KMS-11 (cell line): ENCODE measurements around the gene SUN1.
"Not testable (repeated sequence)": the region's sequence is repeated elsewhere in the genome, so short reads cannot be mapped to it uniquely, and the experiment has no call there.

Source experiments
- H2AFZ ChIP-seq: fragments of 200-600 bp; sonication (generic); 2 replicates; pipeline ENCODE4 v1.6.1; 2016; ENCODE audit warnings: antibody characterized with exemption, mixed run types, low read depth
- H3K27ac ChIP-seq: fragments of 200-600 bp; sonication (generic); 2 replicates; pipeline ENCODE4 v1.6.1; 2016; ENCODE audit warnings: mild to moderate bottlenecking, mixed run types
- H3K27me3 ChIP-seq: fragments of 200-600 bp; sonication (generic); 2 replicates; pipeline ENCODE4 v1.6.1; 2017; ENCODE audit warnings: mild to moderate bottlenecking, low read depth, mixed run types, moderate library complexity; ENCODE audit not compliant: insufficient read depth
- H3K36me3 ChIP-seq: fragments of 200-600 bp; sonication (generic); 2 replicates; pipeline ENCODE4 v1.6.1; 2017; ENCODE audit warnings: mild to moderate bottlenecking, mixed run types; ENCODE audit not compliant: insufficient read depth
- H3K4me1 ChIP-seq: fragments of 200-600 bp; sonication (generic); 2 replicates; pipeline ENCODE4 v1.6.1; 2016; ENCODE audit warnings: mild to moderate bottlenecking, low read depth, mixed run types; ENCODE audit not compliant: poor library complexity, severe bottlenecking
- H3K4me2 ChIP-seq: fragments of 200-600 bp; sonication (generic); 2 replicates; pipeline ENCODE4 v1.7.0; 2016; ENCODE audit warnings: mild to moderate bottlenecking, mixed run types
- H3K4me3 ChIP-seq: fragments of 200-600 bp; sonication (generic); IDR thresholded peaks from 2 replicates; pipeline ENCODE4 v1.6.1; 2017; ENCODE audit warnings: low read depth, low read length, mixed read lengths; ENCODE audit not compliant: insufficient read depth
- H3K79me2 ChIP-seq: fragments of 200-600 bp; sonication (generic); 2 replicates; pipeline ENCODE4 v1.6.1; 2016; ENCODE audit warnings: low read depth, mixed run types; ENCODE audit not compliant: insufficient read depth
- H3K9ac ChIP-seq: fragments of 200-600 bp; sonication (generic); 2 replicates; pipeline ENCODE4 v1.6.1; 2016; ENCODE audit warnings: mild to moderate bottlenecking, mixed run types
- H4K20me1 ChIP-seq: fragments of 200-600 bp; sonication (generic); 2 replicates; pipeline ENCODE4 v1.6.1; 2016; ENCODE audit warnings: mild to moderate bottlenecking, mixed run types; ENCODE audit not compliant: insufficient read depth
- CTCF ChIP-seq: fragments of 200-600 bp; sonication (generic); conservative IDR thresholded peaks from 2 replicates; pipeline ENCODE4 v1.6.1; 2017; ENCODE audit warnings: low read depth, mild to moderate bottlenecking, antibody characterized with exemption, low read length, moderate library complexity, mixed read lengths

SUN1 gene

GRCh38 chr7:803243-803635, 29.0 kb upstream of the SUN1 start:
- Histone ChIP-seq H3K27me3 (no peaks in the 10 kb centered on the region), H3K79me2 (no peaks in the 10 kb centered on the region), H3K36me3 (no peaks in the 10 kb centered on the region), H3K27ac (no peak overlapping the region), H3K4me1 (no peaks in the 10 kb centered on the region), H2AFZ (no peak overlapping the region), H3K4me2 (no peak overlapping the region), H4K20me1 (no peaks in the 10 kb centered on the region), H3K4me3 (no peak overlapping the region), H3K9ac (no peak overlapping the region)
- no peak for TF ChIP-seq CTCF

- H2AFZ ChIP-seq, H3K79me2 ChIP-seq, H3K27me3 ChIP-seq, H3K9ac ChIP-seq, H3K36me3 ChIP-seq, H3K27ac ChIP-seq, H3K4me1 ChIP-seq, H3K4me3 ChIP-seq, H3K4me2 ChIP-seq, H4K20me1 ChIP-seq: not testable (repeated sequence)
These were observed 28.5 kb upstream of the SUN1 start for GRCh38 chr7:803796-804195.

GRCh38 chr7:805261-805660, 27.0 kb upstream of the SUN1 start:
- no peaks in the 10 kb centered on the region for H3K36me3 ChIP-seq
- no peaks in the 10 kb centered on the region for H4K20me1 ChIP-seq
- TF ChIP-seq CTCF = no peak
- no peak overlapping the region for H3K4me3 ChIP-seq
- no peak overlapping the region for H3K4me2 ChIP-seq
- no peaks in the 10 kb centered on the region for H3K4me1 ChIP-seq
- H3K79me2 ChIP-seq = no peaks in the 10 kb centered on the region
- no peak overlapping the region for H3K27ac ChIP-seq
- no peak overlapping the region for H2AFZ ChIP-seq
- no peaks in the 10 kb centered on the region for H3K27me3 ChIP-seq
- no peak overlapping the region for H3K9ac ChIP-seq

- peaks cover 9% of the 10 kb centered on the region; the same call in 1 of the 2 replicates for H4K20me1 ChIP-seq
- peaks cover 39% of the 10 kb centered on the region for H3K4me1 ChIP-seq
- H3K27ac ChIP-seq = no peak overlapping the region
- 0 out of 2 replicates have a peak overlapping the region, but pooled peaks have one; percentile 25 for H3K4me2 ChIP-seq
- no peak overlapping the region for H3K4me3 ChIP-seq
- H2AFZ ChIP-seq = no peak overlapping the region
- H3K36me3 ChIP-seq = no peaks in the 10 kb centered on the region
- H3K79me2 ChIP-seq = peaks cover 35% of the 10 kb centered on the region
- no peaks in the 10 kb centered on the region for H3K27me3 ChIP-seq
- no peak for TF ChIP-seq CTCF
- H3K9ac ChIP-seq = no peak overlapping the region
These were observed 16.7 kb upstream of the SUN1 start for GRCh38 chr7:815284-816216.

- Histone ChIP-seq H3K36me3 (no peaks in the 10 kb centered on the region), H4K20me1 (peaks cover 9% of the 10 kb centered on the region; the same call in 1 of the 2 replicates), H3K4me3 (no peak overlapping the region), H3K27me3 (no peaks in the 10 kb centered on the region), H3K9ac (no peak overlapping the region), H3K4me1 (peaks cover 42% of the 10 kb centered on the region), H3K27ac (no peak overlapping the region), H2AFZ (no peak overlapping the region), H3K4me2 (no peak overlapping the region), H3K79me2 (peaks cover 43% of the 10 kb centered on the region)
- TF ChIP-seq CTCF = no peak
These were observed 16.0 kb upstream of the SUN1 start for GRCh38 chr7:816300-816750.
